ENCODE data around the gene VSTM2L.

VSTM2L gene

DNA sequence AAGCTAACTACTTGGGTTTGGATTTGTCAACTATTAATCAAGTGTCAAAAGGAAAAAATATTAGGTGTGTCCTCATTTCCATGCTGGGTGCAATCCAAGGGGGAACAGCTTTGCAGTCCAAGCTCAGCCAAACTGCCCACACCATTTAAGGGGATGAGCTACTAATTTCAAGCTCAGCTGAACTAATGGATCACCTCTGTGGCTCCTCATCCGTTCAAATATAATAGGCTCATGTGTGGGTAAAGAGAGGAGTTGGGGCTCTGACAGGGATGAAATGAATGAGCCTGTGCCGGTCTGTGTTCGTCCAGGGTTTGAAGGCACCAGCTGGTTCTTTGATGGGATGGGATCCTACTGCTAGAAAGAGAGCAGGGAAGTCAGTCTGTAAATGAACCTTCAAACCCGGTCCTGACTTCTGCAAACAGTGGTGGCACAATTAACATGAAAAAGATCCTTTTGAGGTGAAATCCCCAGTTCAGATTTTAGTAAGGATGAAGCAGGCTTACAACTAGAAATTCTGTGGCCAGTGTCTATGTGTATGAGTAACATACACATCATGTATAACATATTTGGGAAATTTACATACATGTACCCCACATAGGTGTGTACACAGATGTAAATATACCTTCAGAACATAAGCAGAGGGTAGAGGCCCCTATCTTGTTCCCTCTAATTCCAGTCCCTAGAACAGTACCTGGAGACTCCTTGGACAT, 88.4 kb downstream of the VSTM2L start:
- DNase-seq, result no peak

DNA sequence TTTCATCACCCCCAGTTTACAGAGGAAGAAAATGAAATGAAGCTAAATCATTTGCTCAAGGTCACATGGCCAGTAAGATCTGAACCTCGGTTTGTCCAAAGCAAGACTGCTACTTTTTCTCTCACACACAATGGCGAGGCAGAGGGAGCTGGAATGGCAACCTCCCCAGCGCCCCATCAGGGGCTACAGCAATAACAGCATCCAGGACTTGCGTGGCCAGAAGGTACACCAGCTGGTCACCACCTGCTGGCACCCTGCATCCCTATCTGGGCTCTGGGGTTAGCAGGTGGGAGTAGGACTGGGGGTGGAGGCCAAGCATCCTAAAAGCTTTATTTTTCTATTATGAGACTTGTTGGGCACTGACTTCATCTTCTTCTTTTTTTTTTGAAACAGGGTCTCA, 89.0 kb downstream of the VSTM2L start:
- DNase-seq, result peak; percentile 21

DNA sequence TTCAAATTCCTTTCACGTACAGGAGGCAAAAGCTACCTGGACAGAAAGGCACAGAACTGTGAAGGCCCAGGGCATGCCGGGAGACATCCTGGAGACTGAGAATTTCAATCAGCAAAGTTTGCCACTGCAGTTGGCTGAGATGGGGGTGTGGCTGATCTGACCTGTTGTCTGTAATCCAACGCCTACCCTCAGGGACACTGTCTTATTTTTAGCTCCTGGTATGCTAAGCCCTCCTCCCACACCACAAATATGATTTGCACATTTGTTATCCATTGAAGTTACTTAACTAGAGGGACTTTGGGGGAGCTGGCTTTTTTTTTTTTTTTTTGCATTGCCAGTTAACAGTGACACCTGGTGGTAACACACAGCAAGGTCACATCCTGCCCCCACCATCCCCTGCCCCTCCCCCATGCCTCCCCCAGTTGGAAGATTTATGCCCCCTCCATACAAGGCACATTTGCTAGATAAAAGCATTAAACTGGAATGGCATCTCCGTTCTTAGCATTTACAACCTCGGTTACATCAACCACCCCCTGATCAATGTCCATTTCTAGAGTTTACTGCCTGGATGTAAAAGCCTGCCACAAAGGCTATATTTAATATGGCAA, 90.0 kb downstream of the VSTM2L start:
- DNase-seq, result peak; percentile 36

DNA sequence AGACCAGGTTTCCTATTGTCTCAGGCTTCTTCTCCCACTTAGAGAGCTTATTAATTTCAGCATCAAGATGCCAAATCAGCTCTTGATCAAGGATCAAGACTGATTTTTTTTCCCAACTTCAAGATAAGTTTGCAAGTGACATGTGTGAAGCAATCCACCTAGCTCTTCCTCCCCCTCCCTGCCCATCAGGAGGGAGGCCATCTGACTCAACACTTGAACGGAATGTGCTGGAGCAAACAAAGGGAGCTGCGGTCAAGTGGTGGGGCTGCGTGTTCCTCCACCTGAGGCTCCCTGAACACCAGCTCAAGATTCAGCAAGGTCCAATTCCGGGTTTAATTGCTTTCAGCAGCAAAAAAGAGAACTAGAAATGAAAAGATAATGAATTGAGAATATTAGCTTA, 91.6 kb downstream of the VSTM2L start:
- DNase-seq, result no peak
